Measurements from ENCODE around the gene DMXL1.

- TF ChIP-seq, protein P1, sequence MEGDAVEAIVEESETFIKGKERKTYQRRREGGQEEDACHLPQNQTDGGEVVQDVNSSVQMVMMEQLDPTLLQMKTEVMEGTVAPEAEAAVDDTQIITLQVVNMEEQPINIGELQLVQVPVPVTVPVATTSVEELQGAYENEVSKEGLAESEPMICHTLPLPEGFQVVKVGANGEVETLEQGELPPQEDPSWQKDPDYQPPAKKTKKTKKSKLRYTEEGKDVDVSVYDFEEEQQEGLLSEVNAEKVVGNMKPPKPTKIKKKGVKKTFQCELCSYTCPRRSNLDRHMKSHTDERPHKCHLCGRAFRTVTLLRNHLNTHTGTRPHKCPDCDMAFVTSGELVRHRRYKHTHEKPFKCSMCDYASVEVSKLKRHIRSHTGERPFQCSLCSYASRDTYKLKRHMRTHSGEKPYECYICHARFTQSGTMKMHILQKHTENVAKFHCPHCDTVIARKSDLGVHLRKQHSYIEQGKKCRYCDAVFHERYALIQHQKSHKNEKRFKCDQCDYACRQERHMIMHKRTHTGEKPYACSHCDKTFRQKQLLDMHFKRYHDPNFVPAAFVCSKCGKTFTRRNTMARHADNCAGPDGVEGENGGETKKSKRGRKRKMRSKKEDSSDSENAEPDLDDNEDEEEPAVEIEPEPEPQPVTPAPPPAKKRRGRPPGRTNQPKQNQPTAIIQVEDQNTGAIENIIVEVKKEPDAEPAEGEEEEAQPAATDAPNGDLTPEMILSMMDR (IDR thresholded peaks at IDR 0.05) = no peak
- TF ChIP-seq POLR2A (IDR thresholded peaks at IDR 0.05) = no peak
These were observed 37.8 kb upstream of the DMXL1 start for GRCh38 chr5:119033135-119033534.

Data from vagina (tissue), 2 donors.